NCI-H748 treated with DMSO at 0.1 percent for 48 hours (cell line): ENCODE results near the gene FAM124A.

Source experiments
- DNase-seq: peaks from one replicate; lab custom pipeline; 2025; lab: John Stamatoyannopoulos, UW

Gene FAM124A

DNA sequence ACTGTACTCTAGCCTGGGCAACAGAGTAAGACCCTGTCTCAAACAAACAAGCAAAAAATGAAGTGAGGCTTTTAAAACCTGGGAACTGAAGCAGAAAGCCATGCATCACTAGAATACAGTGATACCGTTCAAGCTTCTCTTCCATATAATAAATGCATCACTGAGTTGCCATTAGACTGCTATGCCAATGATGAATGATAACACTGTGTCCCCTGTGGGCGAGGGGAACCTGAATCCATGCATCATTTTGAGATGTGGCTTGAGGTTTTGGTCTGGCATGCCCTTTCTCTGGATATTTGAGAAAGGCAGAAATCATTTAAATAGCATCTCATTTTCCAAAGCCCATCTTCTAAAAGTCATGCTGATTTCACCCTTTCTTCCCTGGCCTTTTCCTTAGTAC, 1.5 kb upstream of the FAM124A start:
- DNase-seq: no peak

DNA sequence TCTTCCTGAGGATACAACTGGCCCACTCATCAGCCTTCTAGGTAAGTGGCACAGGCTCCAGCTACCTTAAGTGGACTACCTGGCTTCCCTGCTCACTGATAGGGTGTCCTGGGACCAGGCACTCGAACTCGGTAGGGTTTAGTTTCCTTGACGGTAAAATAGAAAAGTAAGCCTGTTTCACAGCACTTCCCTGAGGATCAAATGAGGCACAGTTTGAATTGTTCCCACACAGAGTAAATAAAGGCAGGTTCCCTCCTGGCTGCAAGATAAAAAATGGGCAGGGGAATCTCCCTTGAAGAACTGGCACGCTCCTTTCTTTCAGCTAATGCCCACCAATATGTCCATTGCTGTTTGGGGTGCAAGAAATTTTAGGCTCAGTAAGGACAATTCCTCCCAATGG, 1.1 kb upstream of the FAM124A start:
- no peak for DNase-seq

DNA sequence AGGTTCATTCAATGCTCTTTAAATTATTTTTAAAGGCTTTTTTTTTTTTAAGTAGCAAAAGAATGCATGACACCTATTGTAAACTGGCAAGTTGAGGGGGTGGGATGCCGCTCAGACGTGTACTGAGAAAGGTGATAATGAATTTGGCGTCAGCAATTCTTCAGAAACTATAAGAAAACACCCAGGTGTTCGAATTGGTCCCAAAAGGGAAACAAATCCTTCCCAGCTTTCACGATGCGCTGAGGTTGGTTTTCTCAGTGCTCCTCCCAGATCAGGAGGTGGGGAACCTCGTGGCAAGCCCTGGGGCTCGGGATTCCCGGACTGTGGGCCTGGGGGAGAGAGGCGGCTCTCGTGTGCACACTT, 543 bp upstream of the FAM124A start:
- DNase-seq: no peak

DNA sequence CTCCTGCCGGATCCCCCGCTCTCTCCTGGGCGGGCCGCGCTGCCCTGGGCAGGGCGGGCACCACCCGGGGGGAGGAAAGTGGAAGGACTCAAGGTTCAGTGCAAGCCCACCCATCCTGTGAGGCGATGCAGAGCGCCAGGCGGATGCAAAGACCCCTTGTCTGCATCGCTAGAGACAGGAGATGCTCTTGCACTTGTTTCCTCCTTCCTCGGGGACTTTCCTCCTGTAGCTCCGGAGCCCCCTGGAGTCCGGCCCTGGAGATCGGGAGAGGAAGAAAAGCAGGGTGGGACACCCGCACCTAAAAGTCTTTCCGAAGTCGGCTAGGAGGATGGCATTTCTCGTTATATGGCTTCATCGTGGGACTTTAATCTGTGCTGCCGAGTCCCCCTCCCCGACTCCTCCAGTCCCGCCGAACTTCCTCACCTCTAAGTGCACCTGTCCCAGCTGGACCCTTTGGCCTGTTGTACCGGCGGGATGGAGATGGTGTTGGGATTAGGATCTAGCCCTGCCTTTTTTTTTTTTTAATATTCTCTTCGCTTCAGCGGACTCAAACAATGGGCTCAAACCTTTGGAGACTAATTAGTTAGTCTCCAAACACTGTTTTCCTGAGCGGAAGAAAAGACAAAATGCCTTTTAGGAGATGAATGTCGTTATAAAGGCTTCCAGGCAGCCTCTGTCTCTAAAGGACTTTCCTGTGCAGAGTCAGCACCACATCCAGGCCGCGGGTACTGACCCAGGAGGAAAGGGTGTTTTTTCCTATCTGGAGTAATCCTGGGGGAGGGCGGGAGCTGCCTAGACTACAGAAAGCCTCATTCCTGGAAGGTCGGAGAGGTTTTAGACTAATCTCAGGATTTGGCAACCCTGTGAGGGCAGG, 725 bp downstream of the FAM124A start:
- DNase-seq: peak; percentile 22

DNA sequence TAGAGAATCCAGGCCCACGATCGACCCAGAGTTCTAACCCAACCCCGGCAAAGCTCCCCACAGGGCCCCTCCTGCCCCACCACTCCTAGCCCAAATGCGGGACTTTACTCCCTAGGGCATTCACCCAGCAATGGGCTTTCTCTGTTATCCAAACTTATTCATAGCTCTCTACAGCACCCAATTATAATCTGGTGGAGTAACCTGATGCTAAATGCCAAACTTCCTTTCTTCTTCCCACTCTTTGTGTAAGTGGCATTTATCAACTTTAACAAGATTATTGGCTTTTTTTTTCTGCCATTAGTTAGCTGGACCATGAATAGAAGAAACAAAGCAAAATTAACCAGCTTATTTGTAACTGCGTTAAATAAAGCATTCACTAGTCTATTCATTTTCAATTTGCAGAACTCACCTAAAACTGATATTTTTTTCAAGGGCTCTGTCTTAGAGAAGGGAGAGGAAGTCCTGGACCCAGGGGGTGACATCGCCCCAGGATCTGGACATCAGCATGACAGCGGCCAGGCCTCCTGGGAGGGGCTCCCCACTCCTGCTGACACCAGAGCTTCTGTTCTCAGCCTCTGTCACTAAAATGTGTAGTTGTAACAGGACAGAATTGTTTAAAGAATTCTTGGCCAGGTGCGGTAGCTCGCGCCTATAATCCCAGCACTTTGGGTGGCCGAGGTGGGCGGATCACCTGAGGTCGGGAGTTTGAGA, 1.5 kb downstream of the FAM124A start:
- DNase-seq: no peak

DNA sequence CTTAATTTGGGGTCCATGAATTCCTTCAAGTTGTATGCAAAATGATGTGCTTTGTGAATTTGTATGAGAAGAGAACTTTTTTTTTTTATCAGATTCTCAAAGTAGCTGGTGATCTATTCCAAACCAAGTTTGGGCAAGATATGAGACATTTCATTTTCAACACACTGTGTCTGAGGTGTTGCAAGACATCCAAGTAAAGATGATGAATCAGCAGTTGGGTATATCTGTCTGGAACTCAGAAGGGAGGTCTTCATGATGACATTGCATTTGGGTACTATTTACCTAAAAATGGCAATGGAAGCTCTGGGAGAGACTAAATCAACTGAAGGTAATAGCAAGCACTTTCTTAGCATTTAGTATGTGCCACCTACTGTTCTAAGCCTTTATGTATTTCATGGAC, 2.8 kb downstream of the FAM124A start:
- no peak for DNase-seq

DNA sequence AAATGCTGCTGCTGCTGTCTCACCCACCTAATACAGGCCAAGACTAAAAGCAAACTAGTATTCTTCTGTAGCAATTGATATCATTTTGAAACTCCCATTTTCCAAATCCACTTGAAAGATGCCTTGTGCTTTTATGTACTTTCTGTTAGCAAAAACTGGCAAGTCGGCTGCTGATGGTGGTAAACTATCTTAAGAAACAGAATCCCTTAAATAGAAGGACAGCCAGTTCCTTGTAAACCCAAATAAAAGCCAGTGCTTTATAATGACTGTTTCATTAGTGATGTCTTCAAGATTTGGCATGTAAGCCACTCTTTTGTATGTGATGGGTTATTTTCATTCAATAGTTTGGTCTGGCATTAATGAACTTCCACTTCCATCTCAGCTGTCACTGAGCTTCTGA, 5.2 kb downstream of the FAM124A start:
- no peak for DNase-seq

DNA sequence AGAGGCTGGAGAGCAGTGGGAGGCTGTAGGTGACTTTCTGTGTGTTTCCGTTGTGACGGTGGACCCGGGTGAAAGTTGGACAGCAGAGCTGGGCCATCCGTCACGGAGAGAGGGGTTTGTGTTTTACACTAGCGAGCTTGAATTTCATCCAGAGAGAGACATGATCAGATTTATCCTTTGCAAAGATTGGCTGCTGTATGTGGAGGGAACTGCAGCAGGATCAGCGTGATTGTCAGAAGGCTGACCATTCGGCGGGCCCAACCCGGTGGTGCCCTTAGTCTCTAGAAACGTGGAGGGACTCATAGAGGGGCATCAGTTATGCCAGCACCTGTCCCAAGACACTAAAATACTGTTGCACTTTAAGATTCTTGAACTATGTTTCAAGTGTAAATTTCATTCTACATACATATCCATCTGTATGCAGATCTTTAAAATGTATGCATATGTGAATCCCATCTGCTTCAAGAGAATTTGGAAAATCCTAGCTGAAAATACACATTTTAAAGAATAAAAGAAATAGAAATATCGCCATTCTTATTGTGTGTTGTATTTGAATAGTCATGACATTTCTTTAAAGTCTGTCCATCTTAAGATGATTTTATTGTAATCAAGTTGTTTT, 7.0 kb downstream of the FAM124A start:
- DNase-seq: no peak

DNA sequence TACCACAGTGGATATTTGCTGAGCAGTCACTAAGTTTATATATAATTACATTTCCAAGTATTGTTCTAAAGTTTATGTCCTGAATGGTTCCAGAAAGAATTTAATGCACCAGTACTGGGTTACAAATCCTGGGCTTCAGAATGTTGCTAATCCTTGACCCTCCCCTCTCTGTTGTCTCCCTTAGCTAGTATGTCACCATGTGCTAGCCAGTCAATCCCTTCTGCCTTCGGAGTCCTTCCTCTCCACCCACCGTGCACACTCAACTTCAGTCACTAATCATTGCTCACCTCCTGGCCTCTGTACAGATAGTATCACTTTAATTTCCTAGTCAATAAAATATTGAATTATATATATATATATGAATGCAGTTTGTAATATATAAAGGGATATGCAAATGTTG, 7.5 kb downstream of the FAM124A start:
- no peak for DNase-seq

DNA sequence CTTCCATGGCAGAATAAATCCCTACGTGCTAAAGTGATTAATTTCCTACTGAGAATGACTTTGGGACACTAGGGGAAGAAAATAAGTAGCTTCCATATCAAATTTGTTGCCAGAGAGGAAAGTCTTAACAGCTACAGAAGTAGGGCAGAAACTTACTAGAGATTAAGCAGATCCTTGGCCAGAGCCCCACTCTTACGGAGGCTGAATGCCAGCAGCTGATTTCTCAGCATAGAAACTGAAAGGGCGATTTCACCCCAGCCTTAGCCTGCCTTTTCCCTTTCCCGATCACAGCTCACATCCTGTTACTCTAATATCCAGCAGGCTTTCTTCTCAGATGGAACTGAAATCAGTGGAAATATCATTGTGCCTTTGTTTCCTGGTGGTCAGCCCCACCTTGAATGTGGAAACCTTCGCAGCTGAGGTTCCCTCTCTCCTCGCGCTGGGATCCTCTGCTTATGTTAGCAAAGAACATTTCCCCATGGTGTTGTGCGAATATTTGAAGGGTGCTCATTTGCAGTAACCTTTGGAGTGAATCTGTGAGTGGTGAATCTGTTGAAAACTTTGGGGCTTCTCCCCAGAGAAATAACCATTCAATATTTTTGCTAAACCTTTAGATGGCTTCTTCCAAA, 8.4 kb downstream of the FAM124A start:
- no peak for DNase-seq

DNA sequence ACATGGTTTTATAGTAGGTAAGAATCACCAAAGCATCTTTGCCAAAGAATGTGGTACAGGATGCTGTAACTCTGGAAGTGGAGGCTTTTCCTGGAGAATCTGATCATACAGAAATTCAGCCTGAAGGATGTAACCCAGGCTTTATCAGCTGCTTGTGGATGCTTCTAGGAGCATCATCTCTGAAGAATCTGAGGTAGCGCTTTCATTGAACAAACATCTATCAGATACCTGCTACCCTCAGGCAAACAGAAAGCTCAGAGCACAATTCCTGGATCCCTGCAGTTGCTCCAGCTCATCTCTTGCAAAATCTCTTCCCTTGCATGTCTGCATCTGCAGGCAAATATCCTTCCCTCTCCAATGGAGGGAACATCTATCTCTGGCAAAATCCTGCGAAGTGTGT, 9.3 kb downstream of the FAM124A start:
- no peak for DNase-seq

DNA sequence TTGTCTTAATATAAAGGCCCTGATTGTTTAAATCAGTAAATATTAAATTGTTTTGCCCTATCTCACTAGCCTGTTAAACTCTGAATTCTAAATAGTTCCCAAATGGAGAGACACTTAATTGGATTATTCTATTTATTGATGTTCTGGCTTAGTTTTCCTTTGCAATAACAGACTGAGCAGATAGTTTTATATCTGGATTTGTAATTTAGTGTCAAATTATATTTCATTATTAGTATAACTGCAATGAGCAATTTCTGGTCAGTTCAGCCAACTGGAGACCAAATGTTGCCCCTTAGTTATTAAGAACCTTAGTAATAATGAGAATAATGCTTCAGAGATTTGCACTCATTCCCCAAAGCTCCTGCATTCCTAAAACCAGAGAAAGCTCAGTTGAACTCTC, 10.1 kb downstream of the FAM124A start:
- no peak for DNase-seq

DNA sequence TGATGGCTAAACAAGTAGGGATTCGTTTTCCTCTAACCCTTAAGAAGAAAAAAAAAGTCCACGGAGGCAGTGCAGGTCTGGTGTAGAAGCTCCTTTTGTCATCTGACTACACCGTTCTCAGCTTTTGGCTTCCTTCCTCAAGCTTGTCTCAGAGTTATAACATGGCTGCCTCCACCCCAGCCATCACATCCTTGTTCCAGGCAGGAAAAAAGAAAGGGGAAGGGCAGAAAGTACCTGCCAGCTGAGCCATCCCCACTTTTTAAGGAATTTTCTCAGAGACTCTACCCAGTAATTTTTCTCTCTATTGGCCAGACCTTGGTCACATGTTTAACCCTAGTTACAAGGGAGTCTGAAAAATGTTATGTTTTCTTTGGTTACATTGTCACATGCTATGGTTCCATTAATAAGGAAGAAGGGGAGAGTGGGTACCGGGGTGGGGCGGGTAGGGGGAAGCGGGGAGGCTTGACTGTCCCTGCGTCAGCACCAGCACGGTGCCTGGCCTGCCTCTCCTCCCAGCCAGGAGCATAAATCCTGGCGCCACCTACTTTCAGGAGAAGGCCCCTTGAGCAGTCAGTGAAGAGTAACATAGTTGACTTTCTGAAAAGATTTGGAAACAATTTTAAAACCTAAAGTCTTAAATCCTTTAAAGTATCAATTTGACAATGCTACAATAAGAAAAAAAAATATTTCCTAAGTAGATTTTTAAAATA, 11.1 kb downstream of the FAM124A start:
- DNase-seq: no peak

DNA sequence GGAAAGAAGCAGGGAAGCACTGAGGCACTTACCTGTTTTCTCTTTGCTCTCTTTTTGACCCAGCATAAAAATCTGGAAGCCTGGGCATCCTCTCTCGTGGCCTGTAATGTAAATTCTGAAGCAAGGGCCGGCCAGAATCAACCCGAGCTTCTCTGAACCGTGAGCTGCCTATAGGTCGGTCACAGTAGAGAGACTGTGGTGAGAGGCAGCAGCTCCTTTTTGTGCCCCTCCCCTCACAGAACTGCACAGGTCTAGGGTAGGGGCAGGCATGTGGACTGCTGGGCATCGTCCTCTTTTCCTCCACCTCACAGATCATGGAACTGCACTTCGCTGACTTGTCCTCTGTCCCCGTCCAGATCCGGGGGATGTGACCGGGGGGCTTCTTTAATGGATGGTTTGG, 12.5 kb downstream of the FAM124A start:
- no peak for DNase-seq

DNA sequence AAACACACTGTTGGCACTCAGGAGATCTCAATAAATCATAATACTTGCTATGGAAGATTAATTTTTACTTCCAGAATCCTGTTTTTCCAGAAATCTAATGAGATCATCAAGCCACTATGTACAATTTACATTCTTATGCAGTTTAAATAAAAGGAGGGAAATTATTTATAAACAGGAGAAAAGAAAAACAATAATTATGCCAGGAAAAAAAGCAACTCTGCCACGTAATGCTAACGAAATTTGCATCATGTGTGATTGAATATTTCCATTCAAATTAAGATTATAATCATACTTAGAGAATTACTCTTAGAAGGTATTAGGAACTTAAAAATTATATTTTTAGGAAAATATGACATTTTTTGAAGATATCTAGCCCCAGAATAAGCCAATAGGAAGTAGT, 13.0 kb downstream of the FAM124A start:
- DNase-seq: no peak

DNA sequence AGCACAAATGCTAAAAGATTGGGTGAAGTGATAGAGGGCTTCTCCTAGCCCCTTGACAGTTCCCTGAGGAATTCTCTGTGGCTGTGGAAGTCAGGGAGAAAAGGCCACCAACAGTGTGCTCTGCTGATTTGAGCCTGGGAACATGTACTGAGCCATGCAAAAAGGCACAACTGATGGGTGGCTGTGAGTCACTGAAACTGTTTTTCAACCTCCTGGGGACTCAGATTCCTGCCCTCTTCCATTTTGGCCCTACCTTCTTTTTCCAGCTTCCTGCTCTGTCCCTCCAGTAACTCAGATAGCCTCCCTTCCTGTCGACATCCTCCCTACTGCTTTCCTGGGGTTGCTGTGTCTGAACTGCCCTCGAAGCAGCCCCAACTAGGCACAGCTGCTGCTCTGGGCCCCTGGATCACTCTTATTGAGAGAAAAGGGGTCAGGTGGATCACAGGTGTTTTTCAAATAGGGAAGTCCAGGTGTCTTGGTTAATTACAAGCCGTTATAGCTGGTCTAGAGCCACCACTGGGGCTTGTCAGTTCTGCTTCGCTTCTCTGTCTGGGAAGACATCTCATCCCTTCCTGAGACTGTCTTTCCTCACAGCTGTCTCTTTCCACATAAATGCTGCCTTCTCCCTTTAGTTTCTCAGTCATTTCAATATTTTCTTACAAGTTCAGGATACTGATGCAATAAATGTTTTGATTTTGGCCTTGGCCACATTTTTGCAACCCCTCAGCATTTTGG, 13.7 kb downstream of the FAM124A start:
- no peak for DNase-seq

DNA sequence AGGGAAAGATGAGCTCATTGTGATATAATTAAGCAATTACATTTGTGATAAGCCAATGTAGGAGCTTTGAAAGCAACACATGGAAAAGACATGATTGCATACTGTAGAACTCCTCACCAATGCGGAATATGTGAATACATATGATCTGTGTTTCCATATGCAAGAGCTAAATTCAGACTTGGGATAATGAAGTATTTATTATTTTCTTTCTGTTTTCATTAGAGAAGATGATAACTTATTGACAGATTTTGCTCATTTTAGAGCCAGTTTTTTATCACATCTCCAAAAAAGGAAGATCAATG, 14.2 kb downstream of the FAM124A start:
- no peak for DNase-seq

DNA sequence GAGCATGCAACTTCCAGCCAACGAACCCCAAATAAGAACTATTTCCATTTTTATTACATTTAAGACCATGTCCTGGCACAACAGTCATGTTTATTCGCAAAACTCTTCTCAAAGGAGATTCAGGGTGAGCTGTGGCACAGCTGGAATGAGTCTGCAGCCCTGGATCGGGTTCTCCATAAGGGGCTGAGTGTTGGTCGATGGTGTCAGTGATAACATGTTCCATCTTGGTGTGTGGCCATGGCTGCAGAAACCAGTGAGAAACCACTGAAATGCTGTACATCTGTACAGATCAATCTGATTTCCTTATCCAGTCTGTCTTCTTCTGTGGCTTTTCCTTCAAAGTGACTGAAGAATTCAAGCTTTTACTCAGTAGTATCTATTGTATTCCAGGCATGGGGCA, 15.2 kb downstream of the FAM124A start:
- DNase-seq: no peak

DNA sequence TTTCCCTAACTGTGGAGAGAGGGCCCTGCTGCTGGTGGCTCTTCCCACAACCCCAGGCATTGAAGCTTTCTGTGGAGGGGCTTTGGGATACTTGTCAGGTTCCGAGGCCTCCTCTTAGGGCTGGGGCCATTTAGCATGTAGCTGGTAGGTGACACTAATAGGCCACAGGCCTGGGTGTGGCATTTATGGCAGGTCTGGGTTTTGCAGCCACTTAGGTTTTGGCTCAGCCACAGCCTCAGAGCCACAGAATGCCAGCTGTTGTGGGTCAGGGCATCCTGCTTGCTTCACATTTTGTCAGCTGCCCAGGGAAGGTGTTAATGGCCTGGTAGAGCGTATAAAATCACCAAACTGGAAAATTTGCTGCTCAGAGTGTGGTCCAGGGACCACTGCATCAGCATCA, 15.7 kb downstream of the FAM124A start:
- DNase-seq: no peak

DNA sequence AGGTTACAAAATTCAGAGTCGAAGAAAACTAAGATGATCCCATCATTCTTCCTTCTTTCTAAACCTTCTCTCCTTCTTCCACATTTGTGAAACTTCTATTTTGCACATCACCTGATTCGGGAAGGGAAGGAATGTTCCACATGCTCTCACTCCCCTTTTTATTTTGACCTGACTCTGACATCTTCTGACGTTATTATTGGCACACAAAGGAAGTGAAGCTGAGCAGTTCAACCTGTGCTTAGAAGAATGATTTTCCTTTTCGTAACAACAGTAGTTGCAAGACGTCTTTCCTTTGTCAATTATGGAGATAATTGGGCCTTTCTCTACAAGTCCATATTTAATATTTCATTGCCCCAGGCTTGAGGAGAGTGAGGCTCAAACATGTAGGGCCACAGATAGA, 18.0 kb downstream of the FAM124A start:
- no peak for DNase-seq

DNA sequence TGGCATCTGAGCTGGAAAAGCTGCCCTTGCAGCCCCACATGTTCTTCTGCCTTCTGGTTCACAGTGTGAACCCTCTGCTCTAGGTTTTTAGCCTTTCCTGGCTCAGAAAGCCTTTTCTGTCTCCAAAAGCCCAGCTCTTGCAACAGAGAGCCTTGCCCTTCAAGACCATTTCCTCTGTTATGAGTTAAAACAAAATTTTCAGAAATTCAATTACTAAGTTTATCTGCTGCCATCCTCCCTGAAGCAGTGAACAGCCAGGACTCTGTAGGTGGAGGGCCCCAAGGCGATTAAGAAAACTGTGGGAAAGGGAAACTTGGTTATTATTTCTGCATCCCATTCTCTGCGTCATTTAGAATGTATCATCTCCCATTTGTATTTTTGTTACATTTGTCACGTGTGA, 18.8 kb downstream of the FAM124A start:
- no peak for DNase-seq

DNA sequence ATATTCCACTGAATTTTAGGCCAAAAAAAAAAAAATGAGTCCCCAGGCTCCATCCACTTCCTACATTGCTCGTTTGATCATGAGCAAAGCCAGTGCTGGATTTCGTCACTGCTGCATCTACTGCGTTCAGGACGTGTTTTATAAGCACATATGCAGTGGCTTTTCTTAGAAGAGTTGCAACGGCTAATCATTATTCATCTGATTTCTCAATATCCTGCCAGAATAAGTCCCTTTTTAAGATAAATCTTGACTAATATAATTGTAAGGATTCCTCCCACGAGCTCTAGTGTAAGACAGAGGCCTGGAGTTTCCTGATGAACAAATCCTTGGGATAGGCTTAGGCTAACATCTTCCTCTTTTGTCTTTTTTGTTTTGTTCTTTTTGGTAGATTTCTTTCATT, 19.5 kb downstream of the FAM124A start:
- no peak for DNase-seq
